AG04450 (cell line): Measurements from ENCODE around the gene FAM53B. TPM values are rescaled to one million over a fixed set of nuclear protein-coding genes. Genes with fewer than 3 reads are reported as not detected.

Experiments
- CTCF ChIA-PET: fragments of 300-600, 350-600 bp; formaldehyde crosslinking; extraction: SDS; loops from one replicate; lab custom pipeline; 2022; ENCODE audit warnings: antibody characterized with exemption, inconsistent platforms; lab: Charles Lee
- POLR2A ChIA-PET: fragments of 350-600 bp; formaldehyde crosslinking; extraction: SDS; loops from one replicate; lab custom pipeline; 2021; ENCODE audit warnings: antibody characterized with exemption, inconsistent platforms; lab: Yijun Ruan, JAX
- DNase-seq: peaks from one replicate; pipeline ENCODE4 v3.0.0-alpha.2; 2011; ENCODE audit warnings: low read depth, low spot score
- H3K27ac ChIP-seq: one replicate; pipeline ENCODE4 v1.5.1; 2012; ENCODE audit warnings: low read depth, low read length, control low read depth
- H3K27me3 ChIP-seq: one replicate; pipeline ENCODE4 v1.6.0; 2012; ENCODE audit warnings: low read length; ENCODE audit not compliant: control insufficient read depth, insufficient read depth
- H3K4me3 ChIP-seq: 2 replicates; pipeline ENCODE4 v1.5.1; 2011; ENCODE audit warnings: mild to moderate bottlenecking, low read depth, low read length, control low read depth
- H3K9me3 ChIP-seq: 2 replicates; pipeline ENCODE4 v1.5.1; 2012; ENCODE audit warnings: low read length; ENCODE audit not compliant: control insufficient read depth, insufficient read depth
- CTCF ChIP-seq: IDR thresholded peaks from 2 replicates; pipeline ENCODE4 v1.5.1; 2011; ENCODE audit warnings: low read depth, low read length, control low read depth, inconsistent platforms
- polyA plus RNA-seq: library from polyadenylated mRNA; depleted of rRNA; stranded (reverse); fragments of >200 nt; gene quantifications from 2 replicates; pipeline ENCODE4 v1.2.3, GENCODE V29; 2011

Gene FAM53B
- polyA plus RNA-seq, 1 experiment: 4.1 TPM

GRCh38 chr10:124706462-124707143 is 37.6 kb downstream of the FAM53B start:
- no peak overlapping the region for H3K4me3 ChIP-seq
- CTCF ChIA-PET: interaction anchor here (0.8 to 1.2 kb wide), 2 partner anchors 13 to 35 kb away, joined by 3 read pairs; no protein-coding TSS in a partner anchor
- no peak overlapping the region for H3K27ac ChIP-seq
- H3K9me3 ChIP-seq: no peaks in the 10 kb centered on the region; the same call in 1 of the 2 replicates
- POLR2A ChIA-PET: no interaction called here
- no peaks in the 10 kb centered on the region for H3K27me3 ChIP-seq
- no peak for DNase-seq
- no peak for TF ChIP-seq CTCF

- no peak for TF ChIP-seq CTCF
- H3K4me3 ChIP-seq: no peak overlapping the region
- no peak for DNase-seq
- H3K27me3 ChIP-seq: no peaks in the 10 kb centered on the region
- no peak overlapping the region for H3K27ac ChIP-seq
- ChIA-PET POLR2A (no interaction called here), CTCF (interaction anchor here (0.8 kb wide), 1 partner anchor 36 kb away, joined by 3 read pairs; no protein-coding TSS in a partner anchor)
- H3K9me3 ChIP-seq: no peaks in the 10 kb centered on the region; the same call in 1 of the 2 replicates
These were observed 38.2 kb downstream of the FAM53B start for GRCh38 chr10:124705817-124706461.

- no peak for DNase-seq
- Histone ChIP-seq H3K9me3 (no peaks in the 10 kb centered on the region; the same call in 1 of the 2 replicates), H3K27ac (no peak overlapping the region), H3K27me3 (no peaks in the 10 kb centered on the region), H3K4me3 (no peak overlapping the region)
- CTCF ChIA-PET: no interaction called here
- POLR2A ChIA-PET: no interaction called here
- no peak for TF ChIP-seq CTCF
These were observed 38.8 kb downstream of the FAM53B start for GRCh38 chr10:124705381-124705740.

GRCh38 chr10:124704428-124705380 is 39.5 kb downstream of the FAM53B start:
- no peak for DNase-seq
- Histone ChIP-seq H3K4me3 (no peak overlapping the region), H3K9me3 (no peaks in the 10 kb centered on the region; the same call in 1 of the 2 replicates), H3K27me3 (no peaks in the 10 kb centered on the region), H3K27ac (no peak overlapping the region)
- ChIA-PET CTCF (no interaction called here), POLR2A (no interaction called here)
- no peak for TF ChIP-seq CTCF
